Activated gamma-delta T cell treated with Interleukin-2 at 50 U/mL for 16 hours (primary cell): ENCODE measurements around the gene LMAN2.
"Not testable (repeated sequence)": the region's sequence is repeated elsewhere in the genome, so short reads cannot be mapped to it uniquely, and the experiment has no call there.

Experiments used
- DNase-seq: peaks from one replicate; pipeline ENCODE4 v3.0.0-alpha.2; 2020

LMAN2 gene

DNA sequence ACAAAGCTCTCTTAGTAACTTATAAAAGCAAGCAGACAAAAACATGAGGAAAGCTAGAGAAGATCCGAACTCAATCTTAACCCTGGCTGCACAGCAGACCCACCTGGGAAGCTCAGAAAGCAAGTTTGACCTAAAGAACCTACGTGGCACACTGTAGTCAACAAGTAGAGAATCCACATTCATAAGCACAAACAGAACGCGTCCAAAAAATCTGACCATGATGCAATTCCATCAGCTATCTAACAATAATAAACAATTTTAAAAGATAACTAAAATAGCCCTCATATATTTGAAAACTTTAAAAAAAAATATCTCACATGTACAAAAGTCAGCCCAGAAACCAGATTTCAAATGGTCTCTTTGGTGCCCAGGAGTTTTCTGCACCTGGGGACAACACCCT is 4.6 kb downstream of the LMAN2 start:
- no peak for DNase-seq

DNA sequence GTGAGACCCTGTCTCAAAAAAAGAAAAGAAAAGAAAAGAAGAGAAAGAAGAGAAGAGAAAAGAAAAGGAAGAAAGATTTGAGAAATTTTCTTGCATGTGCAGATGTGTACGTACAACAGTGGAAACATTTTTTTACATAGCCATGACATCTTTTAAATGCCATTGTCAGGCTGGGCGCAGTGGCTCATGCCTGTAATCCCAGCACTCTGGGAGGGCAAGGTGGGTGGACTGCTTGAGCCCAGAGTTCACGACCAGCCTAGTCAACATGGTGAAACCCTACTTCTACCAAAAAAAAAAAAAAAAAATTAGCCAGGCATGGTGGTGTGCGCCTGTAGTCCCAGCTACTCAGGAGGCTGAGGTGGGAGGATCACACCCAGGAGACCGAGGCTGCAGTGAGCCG is 6.6 kb downstream of the LMAN2 start:
- no peak for DNase-seq

DNA sequence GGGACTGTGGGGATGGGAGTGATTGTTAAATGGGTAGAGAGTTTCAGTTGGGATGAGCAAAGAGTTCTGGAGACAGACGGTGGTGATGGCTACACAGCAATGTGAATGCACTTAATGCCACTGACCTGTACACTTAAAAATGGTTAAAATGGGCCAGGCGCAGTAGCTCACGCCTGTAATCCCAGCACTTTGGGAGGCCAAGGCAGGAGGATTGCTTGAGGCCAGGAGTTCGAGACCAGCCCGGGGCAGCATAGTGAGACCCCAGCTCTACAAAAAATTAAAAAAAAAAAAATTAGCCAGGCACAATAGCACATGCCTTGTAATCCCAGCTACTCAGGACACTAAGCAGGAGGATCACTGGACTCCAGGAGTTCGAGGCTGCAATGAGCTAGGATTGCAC is 7.7 kb downstream of the LMAN2 start:
- no peak for DNase-seq

DNA sequence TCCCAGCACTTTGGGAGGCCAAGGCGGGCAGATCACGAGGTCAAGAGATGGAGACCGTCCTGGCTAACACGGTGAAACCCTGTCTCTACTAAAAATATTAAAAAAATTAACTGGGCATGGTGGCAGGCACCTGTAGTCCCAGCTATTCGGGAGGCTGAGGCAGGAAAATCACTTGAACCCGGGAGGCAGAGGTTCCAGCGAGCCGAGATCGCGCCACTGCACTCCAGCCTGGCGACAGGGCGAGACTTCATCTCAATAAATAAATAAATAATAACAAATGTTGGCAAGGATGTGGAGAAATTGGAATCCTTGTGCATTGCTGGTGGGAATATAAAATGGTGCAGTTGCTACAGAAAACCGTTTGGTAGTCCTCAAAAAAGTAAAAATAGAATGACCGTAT is 8.5 kb downstream of the LMAN2 start:
- not testable (repeated sequence) for DNase-seq

DNA sequence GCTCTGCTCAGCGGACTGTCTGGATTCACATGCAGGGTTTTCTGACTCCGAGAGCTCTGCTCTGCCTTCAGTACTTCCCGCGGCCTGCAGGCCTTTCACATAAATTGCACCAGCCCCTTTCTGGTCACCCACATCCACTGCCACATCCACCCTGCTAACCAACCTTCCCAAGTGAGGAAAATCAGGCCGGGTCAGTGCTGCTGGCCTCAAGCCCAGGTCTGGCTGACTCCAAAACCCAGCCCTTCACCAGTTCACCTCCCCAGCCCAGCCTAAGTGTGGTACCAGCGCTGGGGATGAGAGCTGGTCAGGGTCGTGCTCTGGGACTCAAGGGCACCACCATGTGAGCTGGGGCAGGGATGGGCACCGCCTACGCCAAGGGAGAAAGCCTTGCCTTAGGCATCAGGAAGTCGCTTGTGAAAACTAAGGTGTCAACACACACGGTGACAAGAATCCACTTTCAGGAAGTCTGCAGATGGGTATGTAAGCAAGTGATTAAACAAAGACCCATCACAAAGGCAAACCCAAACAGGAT is 12.3 kb downstream of the LMAN2 start:
- no peak for DNase-seq

DNA sequence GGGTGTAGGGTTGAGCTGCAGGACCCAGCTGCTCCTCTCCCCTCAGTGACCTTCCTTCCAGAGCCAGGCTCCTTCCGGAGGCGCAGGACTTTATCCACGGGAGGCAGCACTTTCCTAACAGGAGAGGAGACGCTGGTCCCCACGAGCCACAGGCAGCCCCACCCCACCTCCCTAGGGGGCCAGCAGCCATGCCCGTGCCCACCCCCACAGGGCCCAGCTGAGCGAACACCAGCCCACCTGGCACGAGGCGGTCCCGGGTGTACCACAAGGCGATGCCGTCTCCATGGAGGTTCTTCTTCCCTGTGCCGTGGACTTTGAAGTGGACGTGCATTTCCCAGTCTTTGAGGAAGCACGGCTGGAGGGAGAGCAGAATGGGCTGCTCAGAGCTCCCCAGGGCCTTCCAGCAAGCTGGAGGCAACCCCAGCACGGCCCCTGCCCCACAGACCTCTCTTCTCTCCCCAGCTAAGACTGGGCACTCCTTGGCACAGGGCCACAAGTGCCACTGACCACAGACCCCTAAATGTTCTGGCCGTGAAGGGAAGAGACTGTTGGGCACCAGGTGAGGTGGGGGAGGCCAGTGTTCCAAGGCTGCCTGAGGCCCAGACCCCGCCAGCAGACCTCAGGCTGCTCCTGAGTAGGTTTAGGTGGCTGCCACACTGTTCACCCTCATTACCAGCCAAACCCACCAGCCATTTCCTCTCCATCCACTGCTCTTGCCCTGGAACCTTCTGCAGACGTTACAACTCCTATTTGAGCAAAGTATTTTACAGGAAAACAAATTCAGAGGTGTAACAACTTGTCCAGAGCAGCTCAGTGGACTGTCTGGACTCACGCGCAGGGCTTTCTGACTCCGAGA is 13.0 kb downstream of the LMAN2 start:
- no peak for DNase-seq

DNA sequence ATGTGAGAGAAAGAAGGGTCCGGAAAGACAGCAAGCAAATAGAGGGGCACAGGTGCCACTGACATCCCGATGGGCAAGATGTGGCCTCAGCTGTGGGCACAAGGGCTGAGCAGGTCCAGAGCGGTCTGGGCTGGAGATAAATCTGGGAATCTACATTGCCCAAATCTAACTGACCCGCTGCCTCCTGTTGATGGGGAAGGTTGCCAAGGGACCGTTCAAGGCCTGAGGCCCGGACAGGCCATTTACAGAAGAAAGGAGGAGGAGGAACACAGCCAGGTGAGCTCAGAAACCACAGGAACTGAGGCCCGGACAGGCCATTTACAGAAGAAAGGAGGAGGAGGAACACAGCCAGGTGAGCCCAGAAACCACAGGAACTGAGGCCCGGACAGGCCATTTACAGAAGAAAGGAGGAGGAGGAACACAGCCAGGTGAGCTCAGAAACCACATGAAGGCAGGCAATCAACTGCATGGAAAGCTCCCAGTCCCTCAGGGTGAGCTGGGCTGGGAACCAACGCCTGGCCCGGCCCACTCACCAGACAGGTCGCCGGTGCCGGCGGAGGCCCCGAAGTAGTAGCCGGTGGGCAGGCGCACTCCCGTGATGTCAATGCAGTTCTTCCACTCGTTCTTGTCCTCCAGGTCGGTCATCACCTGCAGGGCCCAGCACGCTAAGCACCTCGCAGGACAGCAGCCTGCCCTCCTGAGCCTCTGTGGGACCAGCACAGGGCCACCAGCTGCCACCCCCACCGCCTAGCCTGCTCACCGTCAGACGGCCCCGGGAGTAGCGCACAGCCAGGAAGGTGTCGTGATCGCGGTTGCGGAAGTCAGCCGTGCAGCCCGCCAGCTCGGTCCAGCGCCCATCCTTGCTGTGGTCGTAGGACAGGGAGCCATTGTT is 14.6 kb downstream of the LMAN2 start:
- DNase-seq = no peak

DNA sequence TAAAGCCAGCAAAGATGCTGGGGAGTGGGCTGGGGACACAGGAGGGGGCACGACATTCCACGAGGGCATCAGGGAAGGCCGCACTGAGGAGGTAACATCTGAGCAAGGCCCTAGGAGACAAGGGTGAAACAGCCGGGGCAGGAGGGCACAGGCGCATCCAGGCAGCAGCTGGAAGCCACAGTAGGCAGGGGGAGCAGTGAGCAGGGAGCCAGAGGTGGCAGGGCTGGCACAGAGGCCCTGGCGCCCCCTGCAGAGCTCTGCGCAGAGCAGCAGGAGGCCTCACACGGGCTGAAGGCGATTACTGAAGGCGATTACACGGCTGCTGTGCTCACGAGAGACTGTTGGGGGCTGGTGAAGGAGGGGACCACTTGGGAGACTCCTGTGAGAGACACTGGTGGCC is 15.4 kb downstream of the LMAN2 start:
- no peak for DNase-seq

DNA sequence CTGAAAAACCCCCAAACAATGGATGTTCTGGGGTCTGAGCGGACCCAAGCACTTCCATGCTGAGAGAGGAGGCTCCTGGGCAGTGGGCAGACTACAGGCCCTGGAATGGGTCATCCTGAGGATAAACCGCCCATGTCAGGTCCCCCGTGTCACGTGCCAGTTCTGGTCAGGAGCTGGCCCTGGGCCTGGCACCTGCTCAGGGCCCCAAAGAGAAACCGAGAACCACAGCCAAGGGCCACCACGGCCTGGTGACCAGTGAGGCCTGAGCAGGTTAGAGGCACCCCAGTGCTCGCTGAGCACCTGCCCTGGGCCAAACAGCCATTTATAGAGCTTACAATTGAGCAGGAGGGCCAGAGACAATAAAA is 15.8 kb downstream of the LMAN2 start:
- DNase-seq = no peak

DNA sequence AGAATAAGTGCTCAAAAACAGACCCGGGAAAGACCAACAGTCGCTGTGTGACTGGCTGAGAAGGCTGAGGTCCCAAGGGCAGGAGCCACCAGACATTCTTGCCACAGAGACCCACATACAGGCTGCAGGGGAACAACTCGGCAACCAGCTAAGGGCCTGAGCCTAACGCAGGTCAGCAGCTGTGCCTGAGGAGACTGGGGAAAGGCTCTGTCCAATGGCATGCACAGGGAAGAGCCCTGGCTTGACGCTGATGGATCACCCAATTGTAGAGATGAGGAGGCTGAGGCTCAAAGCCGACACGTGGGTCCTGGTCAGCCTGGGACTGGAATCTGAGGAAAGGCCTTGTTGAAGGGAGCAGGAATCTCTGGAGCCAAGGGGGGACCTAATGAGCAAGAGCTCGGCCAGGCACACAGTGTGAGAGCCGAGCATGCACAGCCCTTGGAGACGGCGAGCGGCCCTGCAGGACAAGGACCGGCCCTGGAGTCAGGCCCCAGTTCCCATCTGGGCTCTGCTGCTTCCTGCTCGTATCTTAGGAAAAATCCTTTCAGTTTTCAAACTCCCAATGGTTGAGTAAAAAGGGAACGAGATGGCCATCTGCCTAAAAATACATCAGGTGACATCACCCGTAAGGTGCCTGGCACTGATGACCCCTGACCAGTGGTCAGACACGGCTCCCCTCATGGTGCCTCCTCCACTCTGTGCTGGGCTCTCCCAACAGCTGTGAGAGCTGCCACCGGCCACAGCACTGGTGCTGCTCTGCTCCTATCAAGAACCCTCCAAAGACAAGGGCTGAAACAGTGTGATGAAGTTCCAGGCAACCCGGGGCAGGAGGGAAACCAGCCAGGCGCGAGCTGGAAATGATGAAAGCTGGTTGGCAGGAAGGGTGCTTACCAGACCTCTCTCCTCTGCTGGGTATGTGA is 16.4 kb downstream of the LMAN2 start:
- no peak for DNase-seq

DNA sequence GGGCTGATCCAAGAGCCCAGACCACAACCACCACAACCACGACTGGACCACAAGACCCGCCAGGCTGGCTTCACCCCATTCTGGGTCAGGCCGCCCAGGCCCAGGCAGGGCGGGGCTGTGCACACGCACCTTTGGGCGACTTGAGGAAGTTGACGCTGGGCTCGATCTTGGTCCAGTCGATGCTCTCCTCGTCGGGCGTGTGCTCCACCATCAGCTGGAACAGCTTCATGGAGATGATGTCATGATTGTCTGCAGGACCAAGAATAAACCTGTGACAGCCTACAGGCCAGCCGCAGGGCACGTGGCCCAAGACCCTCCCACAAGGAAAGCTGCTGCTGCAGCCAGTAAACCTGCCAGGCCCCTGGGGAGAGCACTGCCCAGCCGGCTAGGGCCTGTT is 17.3 kb downstream of the LMAN2 start:
- DNase-seq = no peak

DNA sequence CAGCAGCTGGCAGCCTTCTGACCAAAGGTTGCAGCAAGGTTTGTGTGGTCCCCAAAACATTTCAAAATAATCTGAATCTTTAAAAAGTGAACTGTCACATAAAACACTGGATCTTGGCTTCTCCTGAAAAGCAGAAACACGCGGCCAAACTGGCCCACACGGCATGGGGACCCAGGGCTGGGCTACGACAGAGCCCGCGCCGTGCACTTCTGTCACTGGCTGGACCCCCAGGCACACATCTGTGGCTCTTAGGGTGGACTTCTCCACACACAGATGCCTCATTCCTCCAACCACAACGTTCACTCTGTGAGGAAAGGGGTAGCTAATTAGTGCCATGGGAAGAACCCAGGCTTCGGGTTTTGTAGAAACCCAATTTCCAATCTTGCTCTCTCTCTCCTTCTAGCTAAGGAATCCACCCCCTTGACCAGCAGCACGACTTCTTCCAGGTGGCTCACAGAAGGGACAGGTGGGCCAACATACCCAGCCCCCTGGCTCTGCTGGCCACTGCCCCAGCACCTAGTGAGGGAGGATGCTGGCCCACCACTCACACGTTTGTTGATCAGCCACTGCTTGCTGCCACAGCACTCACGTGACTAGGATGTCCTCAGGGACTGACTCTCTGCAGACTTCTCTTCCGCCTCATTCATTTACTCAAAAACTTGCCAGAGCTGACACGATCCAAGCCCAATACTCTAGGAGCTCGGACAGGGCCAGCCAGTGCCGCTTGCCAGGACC is 17.9 kb downstream of the LMAN2 start:
- no peak for DNase-seq

DNA sequence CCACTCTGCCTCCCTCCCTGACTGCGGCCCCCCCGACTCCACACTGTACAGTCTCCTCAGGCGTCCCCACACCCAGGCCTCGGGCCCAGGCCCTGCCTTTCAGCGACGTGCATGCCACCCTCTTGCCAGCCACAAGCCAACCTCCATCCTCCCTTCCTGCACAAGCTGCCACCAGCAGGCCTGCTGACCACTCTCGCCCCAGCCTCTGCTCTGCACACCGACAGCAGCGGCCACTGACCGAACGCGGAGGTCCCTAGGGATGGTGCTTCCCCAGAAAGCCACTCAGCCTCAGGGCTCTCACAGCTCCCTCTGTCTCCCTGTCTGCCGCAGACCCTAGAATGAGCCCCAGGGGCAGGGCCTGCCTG is 18.6 kb downstream of the LMAN2 start:
- no peak for DNase-seq

DNA sequence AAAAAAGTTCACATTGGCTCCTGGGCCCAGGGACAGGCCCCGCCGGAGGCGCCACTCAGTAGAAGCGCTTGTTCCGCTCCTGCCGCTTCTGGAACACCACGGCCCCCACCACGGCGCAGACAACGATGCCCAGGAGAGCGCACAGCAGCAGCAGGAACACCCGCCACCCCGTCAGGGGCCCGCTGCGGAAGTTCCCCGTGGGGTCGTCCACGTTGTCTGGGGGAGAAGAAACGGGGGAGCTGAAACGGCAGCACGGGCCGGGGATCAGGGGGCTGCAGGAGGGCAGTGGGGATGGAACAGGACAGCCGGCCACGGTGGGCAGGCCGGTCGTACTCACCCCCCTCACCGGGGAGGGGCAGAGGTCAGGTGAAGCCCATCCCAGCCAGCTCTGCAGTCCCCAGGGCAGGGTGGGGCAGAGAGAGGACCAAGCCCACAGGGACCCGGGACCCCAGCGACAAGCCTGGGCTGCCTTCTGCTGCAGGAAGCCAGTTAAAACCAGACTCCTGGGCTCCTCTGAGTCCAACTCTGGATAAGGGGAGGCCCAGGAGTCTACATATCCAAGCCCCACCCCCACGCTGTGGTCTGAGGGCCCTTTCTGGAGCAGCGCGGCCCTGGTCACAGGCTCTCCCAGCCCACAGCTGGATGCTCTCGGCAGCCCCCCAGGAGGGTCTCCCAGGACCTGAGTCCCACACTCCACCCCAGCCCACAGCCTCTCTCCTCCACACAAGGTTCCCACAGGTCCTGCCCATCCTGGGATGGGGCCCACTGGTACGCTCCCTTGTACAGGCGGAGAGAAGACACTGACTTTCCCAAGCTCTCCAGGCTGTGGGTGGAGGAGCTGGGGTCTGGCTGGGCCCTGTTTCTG is 19.2 kb downstream of the LMAN2 start:
- no peak for DNase-seq

DNA sequence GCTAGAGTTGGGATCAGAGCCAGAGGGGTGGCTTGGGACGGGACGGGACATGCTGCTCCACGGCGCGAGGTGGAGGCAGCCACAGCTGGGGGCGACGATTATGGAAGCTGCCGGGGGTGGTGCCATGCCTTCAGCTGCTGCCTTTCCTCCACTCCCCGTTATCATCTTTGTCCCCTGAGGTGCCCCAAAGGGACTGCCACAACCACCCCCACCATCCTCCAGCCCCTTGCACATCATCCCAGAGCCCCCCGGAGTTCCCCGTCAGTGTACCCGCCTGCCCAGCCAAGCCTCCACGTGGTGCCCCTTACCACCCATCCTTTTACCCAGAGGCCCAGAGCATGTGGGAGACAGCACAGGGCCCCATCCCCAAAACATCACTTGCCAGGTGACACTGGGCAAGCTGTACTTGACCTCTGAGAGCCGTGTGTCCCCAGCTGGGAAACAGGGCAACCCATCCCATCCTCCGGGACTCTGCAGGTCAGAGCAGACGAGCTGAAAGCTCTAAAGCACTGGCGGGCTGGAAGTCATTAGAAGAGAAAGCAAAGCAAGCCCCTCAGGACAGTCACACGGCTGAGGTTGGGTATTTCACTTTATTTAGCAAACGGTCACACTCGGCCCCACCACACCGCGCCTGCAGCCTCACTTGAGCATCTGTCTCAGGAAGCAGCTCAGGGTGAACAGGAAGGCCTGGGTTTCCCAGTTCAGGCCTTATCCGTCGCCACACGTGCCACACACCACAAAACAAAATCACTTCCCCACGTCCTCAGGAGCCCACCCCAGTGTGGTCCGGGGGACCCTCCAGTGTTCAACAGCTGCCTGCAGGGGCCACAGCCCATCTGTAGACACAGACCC is 20.3 kb downstream of the LMAN2 start:
- no peak for DNase-seq

DNA sequence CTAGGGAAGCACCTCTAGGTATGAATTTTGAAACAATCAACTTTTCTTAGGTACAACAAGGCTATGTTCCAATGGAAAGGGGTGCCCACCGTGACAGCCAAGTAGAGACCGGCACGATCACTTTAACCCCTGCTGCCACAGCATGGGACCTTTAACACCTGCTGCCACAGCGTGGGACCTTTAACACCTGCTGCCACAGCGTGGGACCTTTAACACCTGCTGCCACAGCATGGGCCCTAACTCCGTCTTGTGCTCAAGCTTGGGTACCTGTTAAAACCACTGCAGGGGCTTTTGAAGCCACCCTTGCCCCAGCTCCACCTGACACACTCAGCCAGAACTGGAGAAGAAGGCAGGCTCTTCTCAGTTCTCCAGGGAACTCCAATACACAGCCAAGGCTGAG is 21.6 kb downstream of the LMAN2 start:
- DNase-seq = no peak

DNA sequence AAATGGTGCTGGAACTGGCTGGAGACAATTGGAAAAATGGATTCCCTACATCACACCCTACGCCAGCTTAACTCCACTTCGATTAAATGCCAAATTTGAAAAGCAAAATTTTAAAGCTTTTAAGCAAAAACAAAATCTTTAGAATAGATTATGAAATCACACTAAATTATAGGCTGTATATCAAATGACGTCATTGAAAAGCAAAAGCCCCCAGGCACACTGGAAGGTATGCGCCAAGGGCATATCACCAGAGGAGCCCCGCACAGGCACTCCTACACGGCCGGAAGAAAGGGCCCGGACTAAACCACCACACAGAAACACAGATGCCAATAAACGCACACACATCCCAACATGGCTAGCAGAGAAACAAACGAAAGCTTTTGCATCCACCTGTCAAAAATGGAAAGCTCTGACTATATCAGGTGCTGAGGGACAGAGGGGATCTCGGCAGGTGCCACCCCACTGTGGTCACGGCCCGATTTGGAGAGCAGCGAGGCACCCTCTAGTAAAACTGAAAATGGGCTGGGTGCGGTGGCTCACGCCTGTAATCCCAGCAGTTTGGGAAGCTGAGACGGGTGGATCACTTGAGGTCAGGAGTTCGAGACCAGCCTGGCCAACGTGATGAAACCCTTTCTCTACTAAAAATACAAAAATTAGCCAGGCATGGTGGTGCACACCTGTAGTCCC is 22.8 kb downstream of the LMAN2 start:
- DNase-seq = no peak

DNA sequence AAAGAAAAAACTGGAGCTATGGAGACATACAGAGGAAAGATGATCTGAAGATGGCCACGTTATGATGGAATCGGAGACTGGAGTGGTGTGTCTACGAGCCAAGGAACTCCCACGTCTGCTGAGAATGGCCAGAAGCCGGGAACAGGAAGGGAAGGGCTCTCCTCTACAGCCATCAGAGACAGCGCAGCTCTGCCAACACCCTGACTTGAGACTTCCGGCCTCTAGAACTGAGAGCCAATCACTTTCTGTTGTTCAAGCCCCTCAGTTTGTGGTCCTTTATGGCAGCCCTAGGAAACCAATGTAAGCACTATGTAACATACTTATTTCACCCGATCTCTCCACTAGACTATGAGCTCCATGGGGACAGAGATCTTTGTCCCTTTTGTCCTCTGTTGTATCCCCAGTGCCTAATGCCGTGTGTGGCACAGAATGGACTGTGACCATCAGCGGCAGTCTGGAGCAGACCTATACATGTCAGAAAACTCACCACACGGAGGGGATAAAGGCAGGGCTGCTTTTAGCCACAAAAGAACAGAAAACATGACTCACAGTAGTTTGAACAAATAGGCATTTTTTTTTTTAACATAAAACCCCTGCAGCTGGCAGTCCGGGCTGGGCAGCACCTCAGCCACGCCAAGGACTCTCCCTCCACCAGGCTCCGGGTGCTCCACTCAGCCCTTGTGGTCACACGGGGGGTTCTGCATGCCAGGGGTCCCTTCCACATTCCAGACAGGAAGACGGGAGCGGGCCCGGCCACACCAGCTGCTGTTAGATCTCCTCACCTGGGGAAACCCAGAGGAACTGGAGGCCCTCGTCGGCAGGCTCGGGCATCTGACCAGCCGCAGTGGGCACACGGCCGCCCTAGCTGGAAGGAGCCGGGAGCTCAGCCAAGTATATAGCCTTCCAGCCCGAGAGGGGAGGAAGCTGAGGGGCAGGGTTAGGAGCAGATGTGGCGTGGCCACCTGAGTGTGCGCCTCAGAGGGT is 23.6 kb downstream of the LMAN2 start:
- DNase-seq = no peak
